Fibroblast of the aortic adventitia (primary cell): Measurements from ENCODE around the gene ERC1. TPM values are rescaled to one million over a fixed set of nuclear protein-coding genes. Genes with fewer than 3 reads are reported as not detected.
A peak's percentile ranks its signal among the peaks of the same experiment; 100 is the strongest.

Experiments
- DNase-seq: peaks from one replicate; pipeline ENCODE4 v3.0.0-alpha.2; 2010; ENCODE audit warnings: low read depth
- H3K4me3 ChIP-seq: 2 replicates; pipeline ENCODE4 v1.5.1; 2011; ENCODE audit warnings: low read depth, mild to moderate bottlenecking, control low read depth, low read length, moderate library complexity
- total RNA-seq: library from RNA; depleted of rRNA; stranded (reverse); fragments of >200 nt; gene quantifications from 2 replicates; pipeline ENCODE4 v1.2.3, GENCODE V29; 2012; ENCODE audit warnings: low replicate concordance
- TF ChIP-seq, protein P1 (sequence below): IDR thresholded peaks from 2 replicates; pipeline ENCODE4 v1.5.1; 2011; ENCODE audit warnings: mild to moderate bottlenecking, low read length, control low read depth, inconsistent platforms; ENCODE audit not compliant: insufficient read depth

ERC1 gene
- total RNA-seq, 1 donor, result 50.9 TPM

DNA sequence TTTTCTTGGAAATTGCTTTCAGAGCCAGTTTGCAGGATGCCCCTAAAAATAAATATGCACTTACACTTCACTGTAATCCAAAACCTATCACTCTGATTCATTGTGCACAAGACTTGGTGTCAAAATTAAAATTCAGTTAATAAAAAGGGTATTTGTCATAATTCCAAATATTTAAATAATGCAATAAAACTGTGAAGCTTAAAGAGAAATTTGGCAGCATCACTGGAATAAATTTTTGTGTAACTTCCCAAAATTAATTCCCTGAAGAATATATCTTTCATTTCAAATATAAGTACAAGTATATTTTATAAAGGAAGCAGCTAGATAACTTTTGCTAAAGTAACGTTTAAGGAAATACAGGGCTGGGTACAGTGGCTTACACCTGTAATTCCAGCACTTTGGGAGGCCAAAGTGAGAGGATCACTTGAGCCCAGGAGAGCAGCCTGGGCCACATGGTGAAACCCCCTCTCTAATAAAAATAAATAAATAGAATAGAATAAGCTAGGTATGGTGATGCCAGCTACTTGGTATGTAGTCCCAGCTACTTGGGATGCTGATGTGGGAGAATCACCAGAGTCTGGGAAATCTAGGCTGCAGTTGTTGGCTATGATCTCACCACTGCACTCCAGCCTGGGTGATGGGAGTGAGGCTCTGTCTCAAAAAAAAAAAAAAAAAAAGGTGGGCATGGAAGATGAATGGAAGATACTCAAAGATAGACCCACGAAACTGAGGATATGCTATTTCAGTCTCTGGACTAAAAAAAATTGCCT is 369.6 kb downstream of the ERC1 start:
- no peak overlapping the region for H3K4me3 ChIP-seq
- TF ChIP-seq, protein P1, sequence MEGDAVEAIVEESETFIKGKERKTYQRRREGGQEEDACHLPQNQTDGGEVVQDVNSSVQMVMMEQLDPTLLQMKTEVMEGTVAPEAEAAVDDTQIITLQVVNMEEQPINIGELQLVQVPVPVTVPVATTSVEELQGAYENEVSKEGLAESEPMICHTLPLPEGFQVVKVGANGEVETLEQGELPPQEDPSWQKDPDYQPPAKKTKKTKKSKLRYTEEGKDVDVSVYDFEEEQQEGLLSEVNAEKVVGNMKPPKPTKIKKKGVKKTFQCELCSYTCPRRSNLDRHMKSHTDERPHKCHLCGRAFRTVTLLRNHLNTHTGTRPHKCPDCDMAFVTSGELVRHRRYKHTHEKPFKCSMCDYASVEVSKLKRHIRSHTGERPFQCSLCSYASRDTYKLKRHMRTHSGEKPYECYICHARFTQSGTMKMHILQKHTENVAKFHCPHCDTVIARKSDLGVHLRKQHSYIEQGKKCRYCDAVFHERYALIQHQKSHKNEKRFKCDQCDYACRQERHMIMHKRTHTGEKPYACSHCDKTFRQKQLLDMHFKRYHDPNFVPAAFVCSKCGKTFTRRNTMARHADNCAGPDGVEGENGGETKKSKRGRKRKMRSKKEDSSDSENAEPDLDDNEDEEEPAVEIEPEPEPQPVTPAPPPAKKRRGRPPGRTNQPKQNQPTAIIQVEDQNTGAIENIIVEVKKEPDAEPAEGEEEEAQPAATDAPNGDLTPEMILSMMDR, result no peak
- DNase-seq, result peak; percentile 58

DNA sequence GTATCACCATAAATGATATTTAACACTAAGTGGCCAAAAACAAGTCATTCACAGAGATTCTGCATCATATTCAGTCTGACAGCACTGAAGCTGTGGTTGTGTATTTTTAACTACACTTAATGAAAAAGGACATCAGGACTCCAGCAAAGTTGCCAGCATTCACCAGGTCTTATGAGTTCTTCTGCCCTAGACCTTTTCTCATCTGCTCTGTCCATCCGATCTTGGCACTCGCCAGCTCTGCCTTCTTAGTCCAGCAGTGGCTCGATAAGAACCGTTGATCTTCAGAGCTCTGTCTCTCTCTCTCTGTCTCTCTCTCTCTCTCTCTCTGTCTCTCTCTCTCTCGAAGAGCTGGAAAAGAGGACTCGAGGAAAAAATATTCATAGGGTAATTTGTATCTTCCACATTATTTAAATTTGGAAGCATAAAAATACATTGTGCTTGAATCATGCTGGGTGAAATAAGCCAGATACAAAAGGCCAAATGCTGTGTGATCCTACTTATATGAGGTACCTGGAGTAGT is 371.2 kb downstream of the ERC1 start:
- TF ChIP-seq, protein P1, result no peak
- DNase-seq, result no peak

DNA sequence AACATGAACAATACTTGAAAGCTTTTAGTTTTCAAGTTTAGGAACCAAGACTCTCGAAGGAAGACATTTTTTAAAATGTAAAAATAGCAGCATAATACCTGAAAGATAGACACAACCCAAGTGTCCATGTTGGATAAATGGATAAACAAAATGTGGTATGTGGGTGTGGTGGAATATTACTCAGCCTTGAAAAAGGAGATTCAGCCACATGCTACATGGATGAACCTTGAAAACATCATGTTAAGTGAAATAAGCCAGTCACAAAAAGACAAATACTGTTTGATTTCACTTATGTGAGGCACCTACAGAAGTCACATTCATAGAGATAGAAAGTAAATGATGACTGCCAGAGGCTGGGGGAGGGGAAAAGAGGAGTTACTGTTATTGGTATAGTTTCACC is 374.7 kb downstream of the ERC1 start:
- DNase-seq, result no peak
- TF ChIP-seq, protein P1, result no peak
- no peak overlapping the region for H3K4me3 ChIP-seq

More for the DNA sequence above, 371.2 kb downstream of the ERC1 start:
- no peak overlapping the region for H3K4me3 ChIP-seq

GRCh38 chr12:1367331-1368291 is 376.6 kb downstream of the ERC1 start:
- TF ChIP-seq, protein P1, result no peak
- DNase-seq, result no peak
- H3K4me3 ChIP-seq, result no peak overlapping the region

GRCh38 chr12:1369460-1369859 is 378.4 kb downstream of the ERC1 start:
- TF ChIP-seq, protein P1, result no peak
- H3K4me3 ChIP-seq, result no peak overlapping the region
- DNase-seq, result no peak

GRCh38 chr12:1369938-1370500 is 379.0 kb downstream of the ERC1 start:
- H3K4me3 ChIP-seq, result no peak overlapping the region
- DNase-seq, result no peak
- TF ChIP-seq, protein P1, result no peak
